Measurements from ENCODE around the gene TCF7L2.

Gene TCF7L2

DNA sequence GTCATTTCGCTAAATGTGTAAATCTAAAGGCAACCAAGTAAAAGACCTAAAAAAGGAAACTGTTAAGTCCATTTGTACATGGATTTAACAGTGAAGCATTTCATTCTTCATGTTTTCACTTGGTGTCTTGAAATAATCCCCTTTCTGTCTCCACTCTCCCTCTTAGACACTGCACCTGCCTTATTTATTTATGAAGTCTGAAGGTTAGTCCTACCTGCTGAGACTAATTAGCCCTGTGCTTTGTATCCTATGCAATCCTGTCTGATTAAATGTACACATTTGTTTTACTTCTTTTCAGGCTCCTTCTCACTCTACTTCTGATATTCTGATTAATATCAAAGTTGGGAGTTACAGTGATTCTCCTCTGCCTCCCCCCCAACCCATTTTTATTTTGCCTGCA is 1.9 kb upstream of the TCF7L2 start:
- no peak for DNase-seq (ENCODE audit: low spot score)

- no peak for DNase-seq (ENCODE audit: low spot score)
Observed at GRCh38 chr10:112949143-112949823, 764 bp upstream of the TCF7L2 start.

DNA sequence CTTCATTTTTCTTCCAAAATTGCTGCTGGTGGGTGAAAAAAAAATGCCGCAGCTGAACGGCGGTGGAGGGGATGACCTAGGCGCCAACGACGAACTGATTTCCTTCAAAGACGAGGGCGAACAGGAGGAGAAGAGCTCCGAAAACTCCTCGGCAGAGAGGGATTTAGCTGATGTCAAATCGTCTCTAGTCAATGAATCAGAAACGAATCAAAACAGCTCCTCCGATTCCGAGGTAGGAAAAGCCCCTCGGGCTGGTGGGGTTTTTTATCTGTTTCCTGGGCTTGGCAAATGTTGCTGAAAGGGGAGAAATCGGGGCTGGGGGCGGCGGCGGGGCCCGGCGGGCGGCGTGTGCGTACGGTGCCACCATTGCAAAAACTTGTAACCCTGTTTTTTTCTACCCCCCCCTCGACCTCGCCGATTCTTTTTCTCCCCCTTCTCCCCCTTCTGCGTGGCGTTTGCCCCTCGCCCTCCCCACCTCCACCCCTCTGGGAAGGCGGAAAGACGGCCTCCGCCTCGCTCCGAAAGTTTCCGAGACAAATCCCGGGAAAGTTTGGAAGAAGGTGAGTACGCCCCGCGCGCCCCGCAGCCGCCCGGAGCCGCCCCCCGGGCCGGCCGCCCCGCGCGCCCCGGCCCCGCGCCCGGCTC is 789 bp downstream of the TCF7L2 start:
- DNase-seq (ENCODE audit: low spot score): no peak

DNA sequence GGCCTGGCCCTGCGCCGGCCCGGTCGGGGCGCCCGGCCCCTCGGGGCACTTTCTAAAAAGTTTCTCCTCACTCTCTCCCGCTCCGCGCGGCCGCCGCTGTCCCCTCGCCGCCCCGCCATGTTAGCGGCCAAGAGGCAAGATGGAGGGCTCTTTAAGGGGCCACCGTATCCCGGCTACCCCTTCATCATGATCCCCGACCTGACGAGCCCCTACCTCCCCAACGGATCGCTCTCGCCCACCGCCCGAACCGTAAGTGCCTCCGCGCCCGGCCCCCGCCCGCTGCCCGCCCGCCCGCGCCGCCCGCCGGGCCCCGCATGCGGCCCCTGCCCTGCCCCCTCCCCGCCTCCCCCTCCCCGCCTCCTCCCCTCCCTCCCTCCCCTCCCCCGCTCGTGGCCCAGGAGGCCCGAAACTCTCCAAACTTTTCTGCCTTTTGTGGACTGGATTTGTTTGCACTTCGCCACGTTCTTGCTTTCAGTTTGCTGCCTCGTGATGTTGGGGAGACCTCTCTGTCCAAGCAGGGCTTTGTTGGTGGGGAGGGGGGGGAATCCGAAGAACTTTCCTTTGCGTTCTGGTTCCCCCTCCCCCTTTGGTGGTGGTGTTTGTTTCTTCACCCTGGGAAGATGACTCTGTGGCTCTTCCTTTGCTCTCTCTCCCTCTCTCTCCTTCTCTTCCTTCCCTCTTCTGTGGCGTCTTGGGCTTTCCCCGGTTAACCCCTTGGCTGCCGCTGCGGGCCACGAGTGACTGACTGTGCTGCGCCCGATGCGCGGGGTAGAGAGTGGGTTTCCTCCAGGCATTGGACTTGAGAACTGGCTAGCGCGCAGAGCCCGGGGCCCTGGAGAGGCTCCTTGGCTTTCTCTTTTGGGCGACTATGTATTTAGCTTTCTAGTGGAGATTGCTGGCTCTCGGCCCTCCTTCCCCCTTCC is 1.6 kb downstream of the TCF7L2 start:
- DNase-seq (ENCODE audit: low spot score): no peak

DNA sequence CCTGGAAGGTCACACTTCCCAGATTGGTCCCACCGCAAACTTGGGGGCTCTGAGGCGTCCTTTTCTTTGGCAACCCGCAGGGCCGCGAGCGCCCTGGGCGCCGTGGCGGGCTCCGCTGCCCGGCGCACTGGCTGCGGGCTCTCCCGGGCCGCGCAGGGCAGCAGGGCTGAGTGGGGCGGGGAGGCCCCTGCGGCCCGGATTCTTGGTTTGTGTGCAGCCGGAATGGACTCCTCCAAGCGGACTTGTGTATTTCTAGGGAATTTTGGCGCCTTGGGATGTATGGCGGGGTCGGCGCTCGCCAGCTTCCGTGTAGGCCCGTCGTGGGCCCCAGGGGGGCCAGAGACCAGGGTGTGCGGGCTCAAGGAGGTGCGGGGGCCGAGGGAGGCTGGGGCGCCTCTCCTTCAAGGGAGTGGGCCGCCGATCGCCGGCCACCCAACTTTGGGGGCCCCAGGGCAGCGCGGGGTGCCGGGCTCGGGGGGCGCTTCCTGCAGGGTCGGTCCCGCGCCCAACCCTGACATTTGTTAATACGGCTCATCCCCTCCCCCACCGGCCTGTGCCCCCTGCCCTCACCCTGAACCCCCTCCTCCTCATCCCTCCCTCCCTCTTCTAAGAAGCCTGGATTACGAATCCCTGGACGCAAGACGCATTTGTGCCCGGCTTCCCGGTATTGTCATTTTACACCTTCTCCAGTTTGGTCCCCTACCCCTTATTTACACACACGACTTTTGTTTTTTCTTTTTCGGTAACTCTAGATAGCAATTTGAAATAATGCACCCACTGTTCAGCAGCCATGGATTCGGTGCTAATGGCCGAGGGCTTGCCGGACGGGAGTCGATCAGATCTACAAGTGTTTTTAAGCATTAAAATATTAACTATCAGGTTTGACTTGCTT is 2.5 kb downstream of the TCF7L2 start:
- no peak for DNase-seq (ENCODE audit: low spot score)

- no peak for DNase-seq (ENCODE audit: low spot score)
Observed at GRCh38 chr10:112953174-112954159, 3.4 kb downstream of the TCF7L2 start.

DNA sequence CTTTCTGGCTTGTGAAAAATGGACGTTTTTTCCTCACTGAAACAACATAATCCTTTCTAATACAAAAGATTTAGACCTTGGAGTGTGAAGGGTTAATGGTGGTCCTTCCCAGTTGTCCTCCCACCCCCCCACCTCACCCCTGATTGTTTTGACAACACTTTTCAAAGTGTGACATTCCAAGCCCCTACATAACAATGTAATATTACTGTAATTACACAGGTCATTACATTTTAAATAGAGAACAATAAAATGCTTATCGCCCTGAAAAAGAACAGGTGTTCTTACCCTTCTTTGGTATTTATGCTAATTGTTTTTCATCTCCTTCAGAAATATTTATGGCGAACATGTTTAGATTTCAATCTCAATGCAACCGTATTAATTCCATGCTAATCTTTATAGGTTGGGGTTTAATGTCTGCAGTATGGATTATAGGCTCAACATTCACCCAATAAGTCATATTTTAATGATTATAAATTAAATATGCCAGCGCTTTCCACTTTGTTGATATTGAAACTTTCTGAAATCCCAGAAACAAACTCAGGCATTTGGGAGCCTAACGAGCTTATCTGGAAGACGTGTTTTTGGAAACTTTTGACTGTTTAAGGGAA is 5.0 kb downstream of the TCF7L2 start:
- DNase-seq (ENCODE audit: low spot score): no peak

- no peak for DNase-seq (ENCODE audit: low spot score)
Observed at GRCh38 chr10:112955582-112956421, 5.8 kb downstream of the TCF7L2 start.

GRCh38 chr10:112956631-112957350 is 6.7 kb downstream of the TCF7L2 start:
- no peak for DNase-seq (ENCODE audit: low spot score)

GRCh38 chr10:112957640-112958092 is 7.6 kb downstream of the TCF7L2 start:
- no peak for DNase-seq (ENCODE audit: low spot score)

GRCh38 chr10:112958275-112958995 is 8.4 kb downstream of the TCF7L2 start:
- no peak for DNase-seq (ENCODE audit: low spot score)

DNA sequence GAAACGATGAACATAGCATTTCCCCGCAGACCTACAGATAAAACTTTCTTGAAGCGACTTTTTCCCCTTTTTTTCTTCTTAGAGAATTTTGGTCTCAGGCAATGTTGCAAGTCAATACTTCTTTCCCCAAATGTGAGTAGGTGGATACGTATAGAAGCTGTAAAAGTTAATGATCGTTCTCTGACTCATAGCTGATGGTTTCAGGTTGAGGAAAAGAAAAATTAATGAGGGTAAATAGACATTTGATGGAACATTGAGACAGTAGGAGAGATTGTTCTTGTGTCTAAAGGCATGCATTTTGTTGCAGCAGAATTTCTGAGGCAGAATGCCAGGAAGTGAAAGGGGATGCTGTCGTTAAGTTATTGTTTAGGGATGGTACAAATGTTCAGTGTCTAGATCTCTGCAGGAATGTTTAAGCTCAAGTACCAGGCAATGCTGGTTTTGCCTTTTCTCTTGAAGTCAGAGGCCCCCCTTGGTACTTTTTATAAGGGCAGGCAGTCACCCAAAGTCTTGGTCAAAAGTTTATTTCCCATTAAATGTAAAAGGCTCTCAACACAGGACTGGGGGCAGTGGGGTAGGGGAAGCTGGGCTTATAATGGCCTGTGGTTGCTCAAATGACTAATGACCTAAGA is 9.3 kb downstream of the TCF7L2 start:
- no peak for DNase-seq (ENCODE audit: low spot score)

DNA sequence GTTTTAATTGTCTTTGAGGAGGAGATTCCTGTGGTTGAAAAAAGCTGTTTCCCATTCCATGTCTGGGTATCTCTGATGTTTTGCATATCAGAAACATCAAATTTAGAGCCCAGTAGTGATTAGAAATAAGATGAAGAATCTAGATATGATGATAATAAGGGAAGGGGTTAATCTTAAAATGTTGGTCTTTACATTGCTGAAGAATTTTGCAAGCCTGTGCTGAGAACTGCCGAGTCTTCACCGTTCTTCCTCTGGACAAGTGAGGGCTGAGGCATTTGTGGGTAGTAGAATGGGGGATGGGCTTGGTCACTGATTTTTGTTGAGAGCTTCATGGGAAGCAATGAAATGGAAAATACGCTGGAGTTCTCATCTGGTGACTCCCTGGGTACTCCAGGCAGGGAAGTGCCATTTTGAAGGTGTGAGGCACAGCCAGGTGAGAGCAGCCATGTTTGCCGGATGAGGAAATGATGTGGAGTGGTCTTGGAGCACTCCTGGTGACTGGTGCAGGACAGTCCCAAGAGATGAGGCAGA is 10.2 kb downstream of the TCF7L2 start:
- no peak for DNase-seq (ENCODE audit: low spot score)

DNA sequence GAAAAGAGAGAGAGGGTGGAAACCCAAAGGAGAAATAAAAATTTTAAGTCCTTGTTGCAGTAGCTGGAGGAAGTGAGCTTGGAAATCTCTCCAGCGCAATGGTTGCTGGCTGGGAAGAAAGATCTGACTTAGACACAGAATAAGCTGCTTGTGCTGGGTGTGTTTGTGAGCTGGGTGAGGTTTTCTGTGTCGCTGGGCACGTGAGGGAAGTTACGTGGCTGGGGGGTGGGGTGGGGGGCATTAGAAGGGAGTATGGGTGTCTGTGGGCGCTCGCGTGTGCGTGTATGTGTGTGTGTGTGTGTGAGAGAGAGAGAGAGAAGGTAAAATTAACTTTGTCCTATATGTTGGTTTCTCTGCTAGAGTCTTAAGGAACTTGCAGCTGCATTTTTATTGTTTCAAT is 11.6 kb downstream of the TCF7L2 start:
- no peak for DNase-seq (ENCODE audit: low spot score)

DNA sequence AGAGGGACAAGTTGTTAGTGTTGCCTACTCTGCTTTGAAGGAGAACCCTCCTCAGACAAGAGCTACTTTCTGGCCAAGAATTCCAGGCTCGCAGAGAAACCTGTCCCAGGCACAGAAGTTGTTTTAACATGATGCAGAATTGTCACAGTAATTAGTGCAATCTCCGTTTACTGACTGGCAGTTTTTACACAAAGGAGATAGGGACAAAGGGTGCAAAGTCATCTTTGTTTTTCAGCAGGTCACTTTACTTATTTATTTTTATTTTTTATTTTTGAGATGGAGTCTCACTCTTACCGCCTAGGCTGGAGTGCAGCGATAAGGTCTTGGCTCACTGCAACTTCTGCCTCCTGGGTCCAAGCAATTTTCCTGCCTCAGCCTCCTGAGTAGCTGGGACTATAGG is 12.3 kb downstream of the TCF7L2 start:
- DNase-seq (ENCODE audit: low spot score): no peak

- no peak for DNase-seq (ENCODE audit: low spot score)
Observed at GRCh38 chr10:112963835-112964234, 13.8 kb downstream of the TCF7L2 start.

GRCh38 chr10:112964482-112964881 is 14.4 kb downstream of the TCF7L2 start:
- no peak for DNase-seq (ENCODE audit: low spot score)

Data from hematopoietic multipotent progenitor cell treated with erythropoietin and hydrocortisone succinate and interleukin-3 and kit ligand, for 15 days (in vitro differentiated cells).